Endothelial cell (in vitro differentiated cells): ENCODE results near the gene PDLIM3. TPM values are rescaled to one million over a fixed set of nuclear protein-coding genes. Genes with fewer than 3 reads are reported as not detected.

Experiments used
- DNase-seq: peaks from one replicate; pipeline ENCODE4 v3.0.0; 2021; ENCODE audit warnings: low spot score
- H3K27ac Mint-ChIP-seq: one replicate; pipeline ENCODE4 v1.8.0; 2021; ENCODE audit warnings: mixed read lengths, inconsistent platforms; ENCODE audit not compliant: unreplicated experiment
- H3K27me3 Mint-ChIP-seq: one replicate; pipeline ENCODE4 v1.8.0; 2021; ENCODE audit warnings: mild to moderate bottlenecking, moderate library complexity, mixed read lengths, inconsistent platforms; ENCODE audit not compliant: unreplicated experiment
- H3K36me3 Mint-ChIP-seq: one replicate; pipeline ENCODE4 v1.8.0; 2021; ENCODE audit warnings: mild to moderate bottlenecking, low read depth, mixed read lengths, inconsistent platforms; ENCODE audit not compliant: unreplicated experiment
- H3K4me1 Mint-ChIP-seq: one replicate; pipeline ENCODE4 v1.8.0; 2021; ENCODE audit warnings: mild to moderate bottlenecking, mixed read lengths, inconsistent platforms; ENCODE audit not compliant: unreplicated experiment
- H3K4me3 Mint-ChIP-seq: one replicate; pipeline ENCODE4 v1.8.0; 2021; ENCODE audit warnings: mild to moderate bottlenecking, mixed read lengths, inconsistent platforms; ENCODE audit not compliant: unreplicated experiment
- H3K9me3 Mint-ChIP-seq: one replicate; pipeline ENCODE4 v1.8.0; 2021; ENCODE audit warnings: mixed read lengths, inconsistent platforms; ENCODE audit not compliant: unreplicated experiment
- CTCF ChIP-seq: fragments of 200-600 bp; sonication (generic); IDR thresholded peaks from one replicate; pipeline ENCODE4 v1.5.0; 2021; ENCODE audit warnings: antibody characterized with exemption; ENCODE audit not compliant: unreplicated experiment
- total RNA-seq: library from RNA; stranded (reverse); fragmentation: NEBNext Ultra II Directional; extraction: Animal tissue kit (Norgen Biotek cat#: 25700); gene quantifications from one replicate; pipeline ENCODE4 v1.2.1, GENCODE V29; 2021; ENCODE audit not compliant: unreplicated experiment

The PDLIM3 gene
- total RNA-seq, 1 donor from 2014 or later, result 0.67 TPM

GRCh38 chr4:185546335-185546734 is 11.0 kb upstream of the PDLIM3 start:
- Mint-ChIP-seq H3K9me3 (no peaks in the 10 kb centered on the region), H3K36me3 (no peaks in the 10 kb centered on the region), H3K27ac (no peak overlapping the region), H3K27me3 (peaks cover 3% of the 10 kb centered on the region), H3K4me3 (no peak overlapping the region), H3K4me1 (peaks cover 3% of the 10 kb centered on the region)
- no peak for DNase-seq
- no peak for TF ChIP-seq CTCF

- no peak for TF ChIP-seq CTCF
- H3K4me3 Mint-ChIP-seq, result no peak overlapping the region
- H3K36me3 Mint-ChIP-seq, result no peaks in the 10 kb centered on the region
- no peak for DNase-seq
- peaks cover 11% of the 10 kb centered on the region for H3K4me1 Mint-ChIP-seq
- H3K9me3 Mint-ChIP-seq, result no peaks in the 10 kb centered on the region
- no peak overlapping the region for H3K27ac Mint-ChIP-seq
- peaks cover 3% of the 10 kb centered on the region for H3K27me3 Mint-ChIP-seq
Measured at GRCh38 chr4:185542626-185543315, 7.5 kb upstream of the PDLIM3 start.

GRCh38 chr4:185541251-185541727 is 6.0 kb upstream of the PDLIM3 start:
- DNase-seq, result no peak
- Mint-ChIP-seq H3K36me3 (no peaks in the 10 kb centered on the region), H3K27me3 (peaks cover 7% of the 10 kb centered on the region), H3K4me1 (peaks cover 11% of the 10 kb centered on the region), H3K9me3 (no peaks in the 10 kb centered on the region), H3K27ac (no peak overlapping the region), H3K4me3 (no peak overlapping the region)
- no peak for TF ChIP-seq CTCF

GRCh38 chr4:185540487-185541120 is 5.3 kb upstream of the PDLIM3 start:
- Mint-ChIP-seq H3K27me3 (peaks cover 7% of the 10 kb centered on the region), H3K36me3 (no peaks in the 10 kb centered on the region), H3K9me3 (no peaks in the 10 kb centered on the region), H3K4me1 (peaks cover 11% of the 10 kb centered on the region), H3K4me3 (no peak overlapping the region), H3K27ac (no peak overlapping the region)
- DNase-seq, result no peak
- TF ChIP-seq CTCF, result no peak

GRCh38 chr4:185540040-185540439 is 4.7 kb upstream of the PDLIM3 start:
- no peaks in the 10 kb centered on the region for H3K9me3 Mint-ChIP-seq
- no peak for DNase-seq
- no peak for TF ChIP-seq CTCF
- no peak overlapping the region for H3K4me3 Mint-ChIP-seq
- H3K27ac Mint-ChIP-seq, result no peak overlapping the region
- H3K36me3 Mint-ChIP-seq, result no peaks in the 10 kb centered on the region
- H3K27me3 Mint-ChIP-seq, result peaks cover 7% of the 10 kb centered on the region
- peaks cover 11% of the 10 kb centered on the region for H3K4me1 Mint-ChIP-seq
